HepG2 (cell line): ENCODE measurements around the gene AK8.

Source experiments
- BRCA1 ChIP-seq: sonication (generic); formaldehyde crosslinking; IDR thresholded peaks from 2 replicates; pipeline ENCODE4 v1.4.0; 2020; ENCODE audit warnings: missing genetic modification reagents
- CCAR2 ChIP-seq: fragments of 200-400 bp; formaldehyde crosslinking; optimal IDR thresholded peaks from 2 replicates; pipeline ENCODE3; 2018; ENCODE audit warnings: low read depth, mild to moderate bottlenecking, low read length, moderate library complexity
- CEBPB ChIP-seq: IDR thresholded peaks from 2 replicates; pipeline ENCODE4 v1.6.1; 2011; ENCODE audit warnings: low read depth, low read length, improper control_type of control experiment, borderline replicate concordance
- MAZ ChIP-seq, 2 experiments: sonication (generic) in 1 of 2; formaldehyde crosslinking in 1 of 2; IDR thresholded peaks; 2 replicates each; pipeline versions ENCODE4 v1.5.0 to v1.6.1; 2012 to 2020; ENCODE audit warnings: low read depth in 2 of 2, mild to moderate bottlenecking in 2 of 2, borderline replicate concordance in 1 of 2, improper control_type of control experiment in 1 of 2, low read length in 1 of 2, missing genetic modification reagents in 1 of 2, moderate library complexity in 1 of 2
- MLXIP ChIP-seq: sonication (generic); formaldehyde crosslinking; IDR thresholded peaks from 2 replicates; pipeline ENCODE4 v1.9.0; 2021; ENCODE audit warnings: missing genetic modification reagents, borderline replicate concordance
- SRSF1 ChIP-seq: fragments of 200-400 bp; formaldehyde crosslinking; optimal IDR thresholded peaks from 2 replicates; pipeline ENCODE3; 2017; ENCODE audit warnings: mild to moderate bottlenecking, low read depth, low read length, moderate library complexity

GRCh38 chr9:132826621-132827365 lies 51.3 kb downstream of the AK8 start:
- TF ChIP-seq SRSF1 (no peak), MAZ (IDR thresholded peaks at IDR 0.05; ENCODE audit: borderline replicate concordance, low read depth, low read length) (no peak), MAZ (CRISPR knock-in tag; IDR thresholded peaks at IDR 0.05; ENCODE audit: low read depth) (no peak), BRCA1 (CRISPR knock-in tag) (no peak), CEBPB (no peak), CCAR2 (no peak), MLXIP (CRISPR knock-in tag) (no peak)
